ENCODE data around the gene CCDC85C.

CCDC85C gene

DNA sequence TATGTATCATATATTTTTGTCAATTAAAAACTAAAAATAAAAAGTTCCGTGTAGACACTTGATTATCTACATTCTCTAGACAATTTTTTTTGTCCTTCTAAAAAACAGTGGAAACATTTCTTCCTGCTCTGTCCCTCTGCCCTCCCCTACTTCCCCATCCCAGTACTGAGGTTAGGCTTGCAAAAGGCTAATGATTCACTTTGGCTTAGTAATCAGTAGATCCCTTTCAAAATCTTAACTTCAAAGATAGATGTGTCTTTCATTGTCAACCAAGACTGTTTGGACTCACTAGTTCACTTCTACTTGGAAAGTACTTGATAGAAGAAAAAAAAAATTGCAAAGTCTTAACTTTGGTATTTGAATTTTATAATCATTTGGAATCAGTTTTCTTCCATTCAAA is 127.1 kb downstream of the CCDC85C start:
- Histone ChIP-seq H3K27me3 (ENCODE audit: insufficient read depth, low read length) (no peaks in the 10 kb centered on the region), H3K79me2 (ENCODE audit: control insufficient read depth, insufficient read depth, low read length, unreplicated experiment) (peaks cover 85% of the 10 kb centered on the region), H3K4me3 (ENCODE audit: low read depth, low read length) (no peak overlapping the region), H3K4me1 (ENCODE audit: control insufficient read depth, insufficient read depth, low read length, unreplicated experiment) (peaks cover 22% of the 10 kb centered on the region), H3K36me3 (ENCODE audit: insufficient read depth, low read length) (no peaks in the 10 kb centered on the region), H3K27ac (ENCODE audit: low read depth, low read length) (no peak overlapping the region), H2AFZ (ENCODE audit: low read length, unreplicated experiment) (no peak overlapping the region)

DNA sequence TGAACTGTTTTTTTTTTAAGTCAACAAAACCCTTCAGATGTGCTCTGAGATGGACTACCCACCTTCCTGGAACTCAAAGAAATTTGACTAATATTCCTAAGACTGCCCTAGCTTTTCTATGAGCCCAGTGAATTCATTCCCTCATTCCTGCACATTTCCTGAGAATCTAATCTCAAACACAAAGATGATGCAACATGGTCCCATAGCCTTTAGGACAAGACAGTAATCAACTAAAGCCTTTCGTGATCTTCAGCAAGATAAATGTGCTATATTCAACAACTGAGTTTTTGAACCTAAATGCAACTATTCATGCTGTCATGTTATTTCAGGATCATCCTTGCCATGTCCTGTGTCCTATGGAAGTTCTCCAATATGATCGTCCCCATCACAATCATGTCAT is 128.3 kb downstream of the CCDC85C start:
- Histone ChIP-seq H3K27ac (ENCODE audit: low read depth, low read length) (no peak overlapping the region), H3K36me3 (ENCODE audit: insufficient read depth, low read length) (no peaks in the 10 kb centered on the region), H3K4me3 (ENCODE audit: low read depth, low read length) (no peak overlapping the region)

DNA sequence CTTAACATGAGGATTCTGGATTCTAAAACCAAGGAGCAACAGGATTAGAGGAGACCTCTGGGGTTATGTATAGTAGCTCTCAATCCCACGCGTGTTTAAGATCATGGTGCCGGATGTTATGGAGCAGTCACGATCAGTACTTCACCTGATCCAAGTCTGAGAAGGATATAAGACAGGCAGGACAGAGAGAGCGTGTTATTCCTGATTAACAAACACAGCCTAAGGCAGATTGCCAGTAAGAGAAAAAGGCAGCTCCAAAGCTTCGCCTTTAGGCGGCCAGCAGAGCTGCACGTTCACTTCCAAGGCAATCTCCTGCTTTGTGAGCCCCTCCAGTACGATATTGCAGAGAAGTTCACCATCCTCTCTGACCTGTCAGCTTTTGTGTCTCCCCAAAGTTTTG is 128.8 kb downstream of the CCDC85C start:
- H3K27me3 ChIP-seq (ENCODE audit: insufficient read depth, low read length): no peaks in the 10 kb centered on the region
- no peak overlapping the region for H3K4me3 ChIP-seq (ENCODE audit: low read depth, low read length)
- H3K4me1 ChIP-seq (ENCODE audit: control insufficient read depth, insufficient read depth, low read length, unreplicated experiment): peaks cover 22% of the 10 kb centered on the region
- no peak overlapping the region for H2AFZ ChIP-seq (ENCODE audit: low read length, unreplicated experiment)
- H3K79me2 ChIP-seq (ENCODE audit: control insufficient read depth, insufficient read depth, low read length, unreplicated experiment): peaks cover 95% of the 10 kb centered on the region
- H3K27ac ChIP-seq (ENCODE audit: low read depth, low read length): no peak overlapping the region
- no peaks in the 10 kb centered on the region for H3K36me3 ChIP-seq (ENCODE audit: insufficient read depth, low read length)

More for the DNA sequence above, 128.3 kb downstream of the CCDC85C start:
- Histone ChIP-seq H2AFZ (ENCODE audit: low read length, unreplicated experiment) (no peak overlapping the region), H3K27me3 (ENCODE audit: insufficient read depth, low read length) (no peaks in the 10 kb centered on the region), H3K4me1 (ENCODE audit: control insufficient read depth, insufficient read depth, low read length, unreplicated experiment) (peaks cover 22% of the 10 kb centered on the region), H3K79me2 (ENCODE audit: control insufficient read depth, insufficient read depth, low read length, unreplicated experiment) (peaks cover 90% of the 10 kb centered on the region)

DNA sequence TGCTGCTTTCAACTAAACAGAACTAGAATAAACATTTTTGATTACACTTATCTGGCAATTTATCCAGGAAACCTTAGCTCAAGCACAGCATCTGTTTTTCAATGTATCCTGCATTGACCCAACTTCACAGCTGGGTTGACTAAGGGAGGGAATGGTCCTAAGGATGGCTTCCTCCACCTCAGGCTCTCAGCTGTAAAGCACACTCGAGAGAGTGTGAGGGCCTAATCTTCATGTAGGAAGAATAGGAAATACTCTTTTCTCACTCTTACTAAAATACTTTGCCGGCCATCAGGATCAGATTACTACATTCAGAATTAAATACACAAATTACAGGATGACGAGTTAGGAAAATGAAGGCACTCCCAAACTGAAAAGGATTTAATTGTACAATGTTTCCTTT is 130.5 kb downstream of the CCDC85C start:
- Histone ChIP-seq H3K27ac (ENCODE audit: low read depth, low read length) (no peak overlapping the region), H3K4me3 (ENCODE audit: low read depth, low read length) (no peak overlapping the region), H3K79me2 (ENCODE audit: control insufficient read depth, insufficient read depth, low read length, unreplicated experiment) (peaks cover 93% of the 10 kb centered on the region), H3K4me1 (ENCODE audit: control insufficient read depth, insufficient read depth, low read length, unreplicated experiment) (peaks cover 13% of the 10 kb centered on the region), H3K27me3 (ENCODE audit: insufficient read depth, low read length) (no peaks in the 10 kb centered on the region), H2AFZ (ENCODE audit: low read length, unreplicated experiment) (no peak overlapping the region), H3K36me3 (ENCODE audit: insufficient read depth, low read length) (no peaks in the 10 kb centered on the region)

DNA sequence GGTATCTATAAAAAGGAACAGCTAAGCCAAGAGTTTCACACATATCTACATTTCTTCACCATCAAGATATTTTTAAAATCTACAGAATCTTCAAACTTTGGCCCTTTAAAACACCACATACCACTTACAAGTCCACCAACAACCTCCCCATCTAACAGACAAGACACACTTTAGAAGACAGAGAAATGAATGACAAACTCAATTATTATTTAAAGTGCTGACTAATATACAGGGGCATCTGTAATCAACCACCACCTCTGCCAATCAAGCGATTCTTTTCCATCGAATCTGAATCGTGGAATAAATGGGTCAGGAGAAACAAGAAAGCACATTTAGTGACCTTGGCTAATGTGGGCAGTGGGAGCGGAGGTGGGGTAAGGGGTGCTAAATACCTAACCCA is 131.1 kb downstream of the CCDC85C start:
- H3K4me1 ChIP-seq (ENCODE audit: control insufficient read depth, insufficient read depth, low read length, unreplicated experiment): peaks cover 8% of the 10 kb centered on the region
- no peaks in the 10 kb centered on the region for H3K36me3 ChIP-seq (ENCODE audit: insufficient read depth, low read length)
- H2AFZ ChIP-seq (ENCODE audit: low read length, unreplicated experiment): no peak overlapping the region
- H3K79me2 ChIP-seq (ENCODE audit: control insufficient read depth, insufficient read depth, low read length, unreplicated experiment): peaks cover 92% of the 10 kb centered on the region
- no peak overlapping the region for H3K27ac ChIP-seq (ENCODE audit: low read depth, low read length)
- no peaks in the 10 kb centered on the region for H3K27me3 ChIP-seq (ENCODE audit: insufficient read depth, low read length)
- no peak overlapping the region for H3K4me3 ChIP-seq (ENCODE audit: low read depth, low read length)

DNA sequence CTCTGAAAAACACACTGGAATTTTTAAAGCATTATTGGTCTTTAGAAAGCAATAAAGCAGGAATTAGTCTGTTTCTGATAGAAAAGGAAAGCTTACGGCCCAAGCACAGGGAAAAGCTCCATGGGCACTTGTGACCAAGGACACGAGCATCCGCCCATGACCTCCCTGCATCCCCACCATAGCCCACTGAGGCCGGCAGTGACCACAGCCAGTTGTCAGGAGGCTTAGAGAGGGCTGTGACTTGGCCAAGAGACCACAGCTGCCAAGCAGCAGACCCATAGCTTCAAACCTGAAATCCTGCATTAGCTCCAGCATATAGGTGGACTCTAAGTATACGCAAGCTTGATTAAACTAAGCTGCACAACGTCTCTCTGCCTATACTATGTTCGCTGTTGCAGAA is 132.3 kb downstream of the CCDC85C start:
- no peaks in the 10 kb centered on the region for H3K36me3 ChIP-seq (ENCODE audit: insufficient read depth, low read length)
- H3K27ac ChIP-seq (ENCODE audit: low read depth, low read length): no peak overlapping the region
- no peaks in the 10 kb centered on the region for H3K27me3 ChIP-seq (ENCODE audit: insufficient read depth, low read length)
- peaks cover 3% of the 10 kb centered on the region for H3K4me1 ChIP-seq (ENCODE audit: control insufficient read depth, insufficient read depth, low read length, unreplicated experiment)
- H2AFZ ChIP-seq (ENCODE audit: low read length, unreplicated experiment): no peak overlapping the region
- H3K79me2 ChIP-seq (ENCODE audit: control insufficient read depth, insufficient read depth, low read length, unreplicated experiment): peaks cover 91% of the 10 kb centered on the region
- H3K4me3 ChIP-seq (ENCODE audit: low read depth, low read length): no peak overlapping the region

DNA sequence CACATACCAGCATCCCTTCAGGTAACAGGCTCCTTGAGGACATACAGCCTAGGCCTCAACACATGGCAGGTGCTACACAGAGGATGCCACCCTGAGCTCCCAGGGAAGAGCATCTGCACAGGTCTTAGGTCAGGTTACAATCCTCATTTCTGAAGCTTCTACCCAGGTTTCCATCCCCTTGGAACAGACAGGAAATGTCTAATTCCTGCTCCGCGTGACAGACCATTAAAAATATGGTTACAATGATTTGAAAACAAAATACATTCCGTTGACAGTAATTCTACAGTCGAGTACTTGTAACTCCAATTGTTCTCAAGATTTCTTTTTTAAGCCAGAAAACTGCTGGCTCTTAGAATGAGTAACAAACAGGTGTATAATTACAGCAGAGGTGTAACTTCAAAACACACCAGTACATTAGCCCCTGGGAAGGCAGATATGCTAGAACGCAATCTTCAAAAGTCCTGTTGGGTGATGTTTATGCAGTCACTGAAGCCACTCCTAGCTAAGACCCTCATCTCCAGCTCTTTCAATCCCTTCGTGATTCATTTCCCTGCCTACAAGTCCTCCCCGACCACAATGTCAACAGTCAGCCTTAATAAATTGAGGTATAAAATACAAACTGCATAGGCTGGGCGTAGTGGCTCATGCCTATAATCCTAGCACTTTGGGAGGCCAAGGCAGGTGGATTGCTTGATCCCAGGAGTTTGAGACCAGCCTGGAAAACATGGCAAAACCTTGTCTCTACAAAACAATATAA is 135.0 kb downstream of the CCDC85C start:
- no peak overlapping the region for H3K4me3 ChIP-seq (ENCODE audit: low read depth, low read length)
- peaks cover 3% of the 10 kb centered on the region for H3K4me1 ChIP-seq (ENCODE audit: control insufficient read depth, insufficient read depth, low read length, unreplicated experiment)
- H3K27me3 ChIP-seq (ENCODE audit: insufficient read depth, low read length): no peaks in the 10 kb centered on the region
- peaks cover 74% of the 10 kb centered on the region for H3K79me2 ChIP-seq (ENCODE audit: control insufficient read depth, insufficient read depth, low read length, unreplicated experiment)
- H3K27ac ChIP-seq (ENCODE audit: low read depth, low read length): no peak overlapping the region
- H2AFZ ChIP-seq (ENCODE audit: low read length, unreplicated experiment): no peak overlapping the region
- H3K36me3 ChIP-seq (ENCODE audit: insufficient read depth, low read length): no peaks in the 10 kb centered on the region

DNA sequence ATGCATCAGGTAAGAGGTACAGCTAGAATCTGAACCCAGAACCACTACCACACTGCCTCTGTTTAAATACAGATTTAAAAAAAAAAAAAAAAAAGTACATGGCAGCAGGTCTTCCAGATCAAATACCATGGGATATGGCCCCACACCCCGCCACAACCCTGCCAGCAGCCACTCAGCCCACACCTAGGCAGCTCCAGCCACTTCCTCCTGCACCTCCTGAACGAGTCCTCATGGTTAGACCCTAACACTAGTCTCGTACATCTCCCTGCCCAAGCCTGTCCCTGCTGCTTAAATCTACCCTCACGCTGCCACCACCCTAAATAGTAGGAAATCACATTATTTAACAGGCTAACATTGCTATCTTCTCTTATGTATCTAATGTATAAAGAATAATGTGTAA is 135.9 kb downstream of the CCDC85C start:
- Histone ChIP-seq H3K79me2 (ENCODE audit: control insufficient read depth, insufficient read depth, low read length, unreplicated experiment) (peaks cover 65% of the 10 kb centered on the region), H3K36me3 (ENCODE audit: insufficient read depth, low read length) (no peaks in the 10 kb centered on the region), H3K27me3 (ENCODE audit: insufficient read depth, low read length) (no peaks in the 10 kb centered on the region), H3K4me3 (ENCODE audit: low read depth, low read length) (no peak overlapping the region), H3K4me1 (ENCODE audit: control insufficient read depth, insufficient read depth, low read length, unreplicated experiment) (peaks cover 1% of the 10 kb centered on the region), H2AFZ (ENCODE audit: low read length, unreplicated experiment) (no peak overlapping the region), H3K27ac (ENCODE audit: low read depth, low read length) (no peak overlapping the region)

DNA sequence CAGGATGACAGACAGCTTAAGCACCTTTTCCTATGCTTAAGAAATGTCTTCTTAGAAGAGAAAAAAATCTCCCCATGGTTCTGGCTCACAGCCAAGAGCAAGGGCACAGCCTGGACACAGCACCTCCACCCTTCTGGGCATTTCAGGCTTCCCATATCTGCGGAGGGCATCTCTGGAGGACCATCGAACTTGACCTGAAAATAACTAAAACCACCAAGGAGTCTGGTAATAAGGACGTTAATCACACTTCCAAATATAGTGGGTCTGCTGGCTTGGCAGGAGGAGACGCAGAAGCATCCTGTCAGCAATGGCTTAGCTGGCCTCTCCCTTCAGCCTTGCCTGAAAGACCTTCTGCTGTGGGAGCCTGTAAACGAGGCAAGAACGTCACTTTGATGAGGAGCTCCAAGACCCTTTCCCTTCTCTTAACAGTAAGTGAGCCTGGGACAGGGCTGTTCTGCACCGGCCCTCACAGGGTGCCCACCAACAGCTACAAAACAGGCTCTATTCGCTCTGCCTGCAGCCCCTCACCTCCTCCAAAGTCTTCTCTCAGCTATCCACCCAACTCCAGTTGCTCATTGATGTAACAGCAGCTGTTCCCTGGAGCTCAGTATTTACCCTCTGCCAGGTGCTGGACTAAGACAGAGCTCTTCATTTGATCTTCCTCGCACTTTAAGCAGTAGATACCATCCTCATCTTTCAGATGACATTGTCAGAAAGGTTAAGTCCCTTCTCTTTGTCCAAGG is 136.5 kb downstream of the CCDC85C start:
- no peaks in the 10 kb centered on the region for H3K4me1 ChIP-seq (ENCODE audit: control insufficient read depth, insufficient read depth, low read length, unreplicated experiment)
- H3K36me3 ChIP-seq (ENCODE audit: insufficient read depth, low read length): peaks cover 4% of the 10 kb centered on the region; the same call in 1 of the 2 replicates
- H3K79me2 ChIP-seq (ENCODE audit: control insufficient read depth, insufficient read depth, low read length, unreplicated experiment): peaks cover 59% of the 10 kb centered on the region
- no peak overlapping the region for H3K27ac ChIP-seq (ENCODE audit: low read depth, low read length)
- no peak overlapping the region for H3K4me3 ChIP-seq (ENCODE audit: low read depth, low read length)
- no peaks in the 10 kb centered on the region for H3K27me3 ChIP-seq (ENCODE audit: insufficient read depth, low read length)
- H2AFZ ChIP-seq (ENCODE audit: low read length, unreplicated experiment): no peak overlapping the region

DNA sequence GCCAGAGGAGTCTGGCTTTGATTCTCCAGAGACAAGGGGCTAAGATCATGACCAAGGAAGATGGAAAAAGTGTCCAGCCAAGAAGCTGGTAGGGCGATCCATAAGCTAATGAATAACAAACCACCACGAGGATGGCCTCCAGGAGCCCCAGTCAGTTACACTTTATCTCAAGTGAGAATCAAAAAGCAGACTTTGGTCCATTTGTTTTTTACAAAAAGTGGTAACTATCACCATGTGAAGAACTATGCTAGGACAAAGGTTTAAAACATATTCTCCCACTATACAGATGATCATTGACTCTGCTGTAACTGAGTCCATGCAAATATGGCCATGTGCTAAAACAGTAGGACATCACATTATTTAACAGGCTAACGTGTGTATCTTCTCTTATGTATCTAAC is 137.2 kb downstream of the CCDC85C start:
- H3K79me2 ChIP-seq (ENCODE audit: control insufficient read depth, insufficient read depth, low read length, unreplicated experiment): peaks cover 53% of the 10 kb centered on the region
- no peak overlapping the region for H2AFZ ChIP-seq (ENCODE audit: low read length, unreplicated experiment)
- H3K36me3 ChIP-seq (ENCODE audit: insufficient read depth, low read length): peaks cover 11% of the 10 kb centered on the region; the same call in 1 of the 2 replicates
- H3K27me3 ChIP-seq (ENCODE audit: insufficient read depth, low read length): no peaks in the 10 kb centered on the region
- H3K4me1 ChIP-seq (ENCODE audit: control insufficient read depth, insufficient read depth, low read length, unreplicated experiment): no peaks in the 10 kb centered on the region
- no peak overlapping the region for H3K4me3 ChIP-seq (ENCODE audit: low read depth, low read length)
- H3K27ac ChIP-seq (ENCODE audit: low read depth, low read length): no peak overlapping the region

DNA sequence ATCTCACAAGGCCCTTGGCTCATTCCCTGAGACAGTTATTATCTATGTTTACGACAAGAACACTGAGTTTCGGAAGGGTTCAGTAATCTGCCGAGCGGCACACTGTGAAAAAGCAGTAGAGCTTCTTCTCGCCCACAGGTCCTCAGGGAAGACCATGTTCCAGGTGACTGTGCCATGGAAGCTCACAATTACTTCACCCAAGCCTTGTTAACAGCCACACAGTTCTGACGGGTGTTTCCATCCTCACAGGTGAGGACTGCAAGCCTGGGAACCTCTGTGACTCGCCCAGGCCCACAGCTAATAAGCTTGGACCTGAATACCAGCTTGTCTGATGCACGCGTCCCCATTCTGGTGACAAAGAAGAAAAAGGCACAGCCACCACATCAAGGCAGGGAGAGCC is 138.7 kb downstream of the CCDC85C start:
- H3K36me3 ChIP-seq (ENCODE audit: insufficient read depth, low read length): peaks cover 12% of the 10 kb centered on the region
- H3K79me2 ChIP-seq (ENCODE audit: control insufficient read depth, insufficient read depth, low read length, unreplicated experiment): peaks cover 39% of the 10 kb centered on the region

More for the DNA sequence above, 138.7 kb downstream of the CCDC85C start:
- Histone ChIP-seq H3K27me3 (ENCODE audit: insufficient read depth, low read length) (no peaks in the 10 kb centered on the region), H2AFZ (ENCODE audit: low read length, unreplicated experiment) (no peak overlapping the region), H3K4me3 (ENCODE audit: low read depth, low read length) (no peak overlapping the region), H3K27ac (ENCODE audit: low read depth, low read length) (no peak overlapping the region), H3K4me1 (ENCODE audit: control insufficient read depth, insufficient read depth, low read length, unreplicated experiment) (no peaks in the 10 kb centered on the region)

All from ACC112 (cell line).